ENCODE data around the gene TLR9.
A peak's percentile ranks its signal among the peaks of the same experiment; 100 is the strongest.

The TLR9 gene

DNA sequence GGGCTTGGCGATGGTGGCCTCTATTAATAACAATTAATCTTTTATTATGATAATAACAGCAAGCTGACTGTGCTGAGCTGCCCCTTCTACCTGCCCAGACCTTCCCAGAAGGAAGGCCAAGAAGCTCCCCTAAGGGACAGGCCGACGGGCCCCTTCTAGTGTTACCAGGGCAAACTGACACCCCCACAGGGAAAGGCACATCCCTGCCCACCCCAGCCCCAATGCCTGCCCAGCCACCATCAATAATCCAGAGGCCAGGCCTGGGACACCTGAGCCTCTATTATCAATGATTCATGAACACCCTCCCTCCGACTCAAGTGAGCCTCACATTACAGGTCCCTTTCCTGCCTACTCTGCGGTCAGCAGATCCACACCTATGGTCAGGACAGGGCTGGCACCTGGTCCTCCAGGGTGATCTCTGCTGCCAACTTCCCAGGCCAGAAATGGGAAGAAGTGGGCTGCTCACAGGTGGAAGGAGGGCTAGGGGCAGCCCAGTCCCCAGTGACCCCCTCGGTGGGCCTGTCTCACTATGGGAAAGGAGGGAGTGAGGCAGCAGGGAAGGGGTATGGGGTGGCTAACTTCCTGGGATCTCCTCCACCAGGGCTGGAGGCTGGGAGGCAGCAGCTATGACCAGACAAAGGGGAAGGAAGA, 11.7 kb upstream of the TLR9 start:
- TF ChIP-seq, protein P1, sequence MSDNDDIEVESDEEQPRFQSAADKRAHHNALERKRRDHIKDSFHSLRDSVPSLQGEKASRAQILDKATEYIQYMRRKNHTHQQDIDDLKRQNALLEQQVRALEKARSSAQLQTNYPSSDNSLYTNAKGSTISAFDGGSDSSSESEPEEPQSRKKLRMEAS (IDR thresholded peaks at IDR 0.05; ENCODE audit: low read depth, low read length): no peak
- TF ChIP-seq MYC (IDR thresholded peaks at IDR 0.05; ENCODE audit: low read depth, low read length): no peak
- TF ChIP-seq POLR2A (IDR thresholded peaks at IDR 0.05; ENCODE audit: extremely low read depth, insufficient read length): no peak
- TF ChIP-seq, protein P2, sequence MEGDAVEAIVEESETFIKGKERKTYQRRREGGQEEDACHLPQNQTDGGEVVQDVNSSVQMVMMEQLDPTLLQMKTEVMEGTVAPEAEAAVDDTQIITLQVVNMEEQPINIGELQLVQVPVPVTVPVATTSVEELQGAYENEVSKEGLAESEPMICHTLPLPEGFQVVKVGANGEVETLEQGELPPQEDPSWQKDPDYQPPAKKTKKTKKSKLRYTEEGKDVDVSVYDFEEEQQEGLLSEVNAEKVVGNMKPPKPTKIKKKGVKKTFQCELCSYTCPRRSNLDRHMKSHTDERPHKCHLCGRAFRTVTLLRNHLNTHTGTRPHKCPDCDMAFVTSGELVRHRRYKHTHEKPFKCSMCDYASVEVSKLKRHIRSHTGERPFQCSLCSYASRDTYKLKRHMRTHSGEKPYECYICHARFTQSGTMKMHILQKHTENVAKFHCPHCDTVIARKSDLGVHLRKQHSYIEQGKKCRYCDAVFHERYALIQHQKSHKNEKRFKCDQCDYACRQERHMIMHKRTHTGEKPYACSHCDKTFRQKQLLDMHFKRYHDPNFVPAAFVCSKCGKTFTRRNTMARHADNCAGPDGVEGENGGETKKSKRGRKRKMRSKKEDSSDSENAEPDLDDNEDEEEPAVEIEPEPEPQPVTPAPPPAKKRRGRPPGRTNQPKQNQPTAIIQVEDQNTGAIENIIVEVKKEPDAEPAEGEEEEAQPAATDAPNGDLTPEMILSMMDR (IDR thresholded peaks at IDR 0.05; ENCODE audit: low read depth, low read length): no peak
- H3K4me3 ChIP-seq (ENCODE audit: low read depth, low read length): peak overlapping the region; percentile 34
- DNase-seq (ENCODE audit: low read depth): no peak

DNA sequence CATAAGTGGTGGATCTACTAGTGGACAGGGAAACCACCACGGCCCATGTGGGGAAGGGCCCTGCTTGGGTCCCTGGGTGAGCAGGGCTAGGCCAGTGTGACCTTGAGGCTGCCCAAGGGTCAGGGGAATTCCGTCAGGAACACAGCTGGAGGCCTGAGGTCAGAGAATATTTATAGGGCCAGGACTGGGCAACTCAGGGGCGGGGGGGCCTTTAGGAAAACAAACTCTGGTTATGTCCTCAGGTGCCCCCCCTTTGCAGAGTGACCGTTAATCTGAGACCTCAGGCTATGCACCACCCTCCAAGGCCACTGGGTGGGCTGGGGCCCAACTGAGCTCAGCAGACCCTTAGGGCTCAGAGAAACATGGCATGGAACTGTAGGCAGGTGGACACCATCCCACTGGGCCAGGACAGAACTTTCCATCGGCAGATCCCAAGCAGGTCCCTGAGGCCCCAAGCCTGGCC, 11.0 kb upstream of the TLR9 start:
- no peak overlapping the region for H3K4me3 ChIP-seq (ENCODE audit: low read depth, low read length)

DNA sequence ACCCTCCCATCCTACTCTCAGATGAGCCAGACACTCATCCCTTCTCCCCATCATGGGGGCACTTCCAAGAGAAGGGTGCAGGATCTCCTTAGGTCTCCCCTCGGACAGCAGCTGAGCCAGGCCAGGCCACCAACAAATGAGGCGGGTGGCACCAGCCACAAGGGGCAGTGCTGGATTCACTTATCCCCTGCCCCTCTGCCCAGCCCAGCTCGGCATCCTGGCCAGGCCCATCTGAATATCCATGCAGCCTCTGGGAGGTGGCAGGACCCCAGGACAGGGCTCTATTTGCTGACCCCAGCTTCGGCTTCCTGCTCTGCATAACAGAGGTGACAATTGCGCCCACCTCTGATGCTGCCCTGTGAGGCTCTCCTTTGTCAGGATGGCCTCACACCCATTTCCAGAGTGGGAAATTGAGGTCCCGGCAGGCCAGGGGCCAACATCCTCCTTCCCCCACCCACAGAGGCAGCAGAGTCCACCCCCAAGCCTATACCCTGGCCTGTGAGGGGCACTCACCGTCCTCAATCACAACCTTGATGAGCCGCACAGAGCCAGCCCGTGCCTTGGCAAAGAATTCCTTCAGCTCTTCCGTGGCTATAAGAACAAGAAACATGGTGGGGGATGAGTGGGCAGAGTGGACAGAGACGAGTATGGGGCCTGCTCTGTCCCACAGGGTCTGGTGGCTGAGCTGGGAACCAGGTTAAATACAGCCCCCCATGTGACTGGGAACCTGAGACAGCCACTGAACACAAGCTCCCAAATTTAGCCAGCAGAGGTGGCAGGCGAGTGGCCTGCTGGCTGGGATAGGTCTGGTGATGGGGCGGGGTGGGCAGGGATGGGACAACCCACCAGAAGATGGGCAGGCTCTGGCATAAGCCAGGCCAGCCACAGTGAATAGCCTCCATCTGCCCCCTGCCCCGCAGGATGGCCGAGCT, 9.3 kb upstream of the TLR9 start:
- no peak overlapping the region for H3K4me3 ChIP-seq (ENCODE audit: low read depth, low read length)
- TF ChIP-seq, protein P1 (IDR thresholded peaks at IDR 0.05; ENCODE audit: low read depth, low read length): no peak
- TF ChIP-seq, protein P2 (IDR thresholded peaks at IDR 0.05; ENCODE audit: low read depth, low read length): no peak
- no peak for TF ChIP-seq POLR2A (IDR thresholded peaks at IDR 0.05; ENCODE audit: extremely low read depth, insufficient read length)
- TF ChIP-seq MYC (IDR thresholded peaks at IDR 0.05; ENCODE audit: low read depth, low read length): no peak
- no peak for DNase-seq (ENCODE audit: low read depth)

More for the DNA sequence above, 11.0 kb upstream of the TLR9 start:
- TF ChIP-seq MYC (IDR thresholded peaks at IDR 0.05; ENCODE audit: low read depth, low read length): no peak
- TF ChIP-seq POLR2A (IDR thresholded peaks at IDR 0.05; ENCODE audit: extremely low read depth, insufficient read length): no peak
- TF ChIP-seq, protein P1 (IDR thresholded peaks at IDR 0.05; ENCODE audit: low read depth, low read length): no peak
- TF ChIP-seq, protein P2 (IDR thresholded peaks at IDR 0.05; ENCODE audit: low read depth, low read length): no peak
- DNase-seq (ENCODE audit: low read depth): no peak

DNA sequence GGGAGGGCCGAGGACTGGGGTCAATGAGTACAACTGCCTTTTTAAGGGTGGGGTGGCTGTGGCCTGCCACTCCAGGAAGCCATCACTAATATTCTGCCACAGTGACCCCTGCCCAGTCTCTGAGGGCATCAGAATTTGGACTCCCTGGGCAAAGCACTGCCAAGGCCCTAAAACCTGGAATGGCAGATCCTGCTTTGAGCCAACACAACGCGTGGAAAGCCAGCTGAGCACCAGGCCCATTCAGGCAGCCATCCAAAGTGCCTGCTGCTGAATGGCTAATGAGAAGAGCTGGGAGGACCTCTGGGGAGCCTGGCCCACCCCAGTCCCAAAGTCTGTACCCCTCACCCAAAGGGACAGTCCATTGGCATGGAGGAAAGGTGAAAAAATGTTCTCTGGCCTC, 8.5 kb upstream of the TLR9 start:
- no peak for DNase-seq (ENCODE audit: low read depth)
- H3K4me3 ChIP-seq (ENCODE audit: low read depth, low read length): no peak overlapping the region
- no peak for TF ChIP-seq POLR2A (IDR thresholded peaks at IDR 0.05; ENCODE audit: extremely low read depth, insufficient read length)
- TF ChIP-seq, protein P2 (IDR thresholded peaks at IDR 0.05; ENCODE audit: low read depth, low read length): no peak
- no peak for TF ChIP-seq MYC (IDR thresholded peaks at IDR 0.05; ENCODE audit: low read depth, low read length)
- TF ChIP-seq, protein P1 (IDR thresholded peaks at IDR 0.05; ENCODE audit: low read depth, low read length): no peak

DNA sequence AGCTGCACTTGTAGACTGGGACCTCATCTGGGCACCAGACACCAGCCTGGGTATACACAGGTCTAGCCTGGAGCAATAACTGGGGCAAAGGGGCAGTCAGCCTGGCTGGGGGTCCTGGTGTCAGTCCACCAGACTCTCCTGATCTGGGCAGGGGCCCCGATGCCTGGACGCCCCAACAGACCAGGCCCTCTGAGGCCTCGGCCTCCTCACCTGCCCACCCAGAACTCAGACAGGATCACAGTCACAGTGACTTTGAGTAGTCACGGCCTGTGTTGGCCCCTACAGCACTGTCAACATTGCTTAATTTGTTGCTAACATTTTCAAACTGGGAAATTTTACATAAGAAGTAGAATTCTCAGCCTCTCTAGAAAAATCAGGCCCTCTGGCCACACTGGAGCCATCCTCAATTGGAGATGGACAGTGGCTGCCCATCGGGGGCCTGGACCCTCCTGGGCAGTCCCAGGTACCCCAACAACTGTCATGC, 7.7 kb upstream of the TLR9 start:
- H3K4me3 ChIP-seq (ENCODE audit: low read depth, low read length): no peak overlapping the region
- no peak for DNase-seq (ENCODE audit: low read depth)

More for the DNA sequence above, 7.7 kb upstream of the TLR9 start:
- TF ChIP-seq MYC (IDR thresholded peaks at IDR 0.05; ENCODE audit: low read depth, low read length) (no peak), POLR2A (IDR thresholded peaks at IDR 0.05; ENCODE audit: extremely low read depth, insufficient read length) (no peak)
- TF ChIP-seq, protein P1 (IDR thresholded peaks at IDR 0.05; ENCODE audit: low read depth, low read length): no peak
- TF ChIP-seq, protein P2 (IDR thresholded peaks at IDR 0.05; ENCODE audit: low read depth, low read length): no peak
